ENCODE data around the gene TPSG1.
"Not testable (repeated sequence)": the region's sequence is repeated elsewhere in the genome, so short reads cannot be mapped to it uniquely, and the experiment has no call there.

TPSG1 gene

DNA sequence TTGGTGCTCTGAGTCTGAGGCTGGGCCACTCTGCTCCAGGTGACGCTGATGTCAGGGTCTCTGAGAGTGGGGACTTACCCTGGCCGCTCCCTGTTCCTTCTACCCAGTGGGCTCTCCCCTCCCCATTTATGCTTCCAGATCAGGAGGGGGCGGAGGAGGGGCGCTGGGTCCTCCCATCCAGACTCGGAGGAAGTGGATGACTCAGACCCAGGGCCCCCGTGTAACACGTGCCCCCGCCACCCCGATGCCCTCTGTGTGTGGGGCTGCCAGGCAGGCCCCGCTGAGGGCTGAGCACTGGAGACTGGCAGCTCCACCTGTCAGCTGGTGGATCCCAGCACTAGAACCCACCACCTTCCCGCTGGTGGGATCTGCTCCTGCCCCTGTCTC lies 5.0 kb upstream of the TPSG1 start, which contains the start of gene TPSB2:
Gene TPSB2, minus strand, starts transcription at position 101 of the 387 bp plus-strand sequence. CDS start 233 bp downstream, outside the sequence.
- DNase-seq = not testable (repeated sequence)

- DNase-seq = not testable (repeated sequence)
These were observed 4.4 kb upstream of the TPSG1 start for GRCh38 chr16:1229476-1229875.

DNA sequence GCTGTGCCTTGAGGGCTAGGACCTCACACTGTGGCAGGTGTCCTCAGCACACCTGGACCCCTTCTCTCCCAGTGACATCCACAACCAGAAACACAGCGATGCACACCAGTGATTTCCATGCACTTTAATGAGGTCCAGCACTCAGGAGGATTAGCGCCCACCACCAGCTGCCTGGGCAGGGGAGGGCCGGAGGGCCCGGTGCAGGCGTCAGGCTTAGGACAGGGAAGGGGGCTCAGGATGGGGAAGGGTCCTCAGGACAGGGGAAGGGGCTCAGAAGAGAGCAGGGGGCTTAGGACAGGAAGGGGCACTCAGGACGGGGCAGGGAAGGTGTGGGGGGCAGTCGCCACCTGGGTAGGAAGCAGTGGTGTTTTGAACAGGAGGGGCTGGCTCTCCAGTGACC lies 3.2 kb upstream of the TPSG1 start:
- not testable (repeated sequence) for DNase-seq

DNA sequence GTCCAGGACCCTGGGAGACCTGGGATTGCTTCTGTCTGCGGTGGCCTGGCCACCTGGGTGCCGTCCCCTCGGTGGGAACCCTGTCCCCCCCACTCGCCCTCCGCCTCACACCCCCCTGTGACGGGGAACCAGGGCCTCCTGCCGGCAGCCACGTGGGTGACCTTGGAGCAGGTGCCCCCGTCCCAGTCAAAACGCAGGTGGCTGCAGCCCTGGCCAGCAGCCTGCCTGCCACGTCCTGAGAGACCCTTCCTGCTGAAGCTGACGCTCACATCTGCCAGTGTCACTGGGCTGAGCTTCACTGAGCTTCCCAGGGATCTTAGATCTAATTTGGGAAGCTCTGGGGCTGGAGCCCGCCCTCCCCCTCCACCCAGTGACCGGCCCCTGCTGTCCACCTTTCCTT lies 1.6 kb upstream of the TPSG1 start:
- DNase-seq = not testable (repeated sequence)

GRCh38 chr16:1225728-1226311 lies 752 bp upstream of the TPSG1 start:
- not testable (repeated sequence) for DNase-seq

- DNase-seq = no peak
These were observed 510 bp downstream of the TPSG1 start for GRCh38 chr16:1224558-1224957.

GRCh38 chr16:1223355-1224214 lies 1.5 kb downstream of the TPSG1 start:
- no peak for DNase-seq

DNA sequence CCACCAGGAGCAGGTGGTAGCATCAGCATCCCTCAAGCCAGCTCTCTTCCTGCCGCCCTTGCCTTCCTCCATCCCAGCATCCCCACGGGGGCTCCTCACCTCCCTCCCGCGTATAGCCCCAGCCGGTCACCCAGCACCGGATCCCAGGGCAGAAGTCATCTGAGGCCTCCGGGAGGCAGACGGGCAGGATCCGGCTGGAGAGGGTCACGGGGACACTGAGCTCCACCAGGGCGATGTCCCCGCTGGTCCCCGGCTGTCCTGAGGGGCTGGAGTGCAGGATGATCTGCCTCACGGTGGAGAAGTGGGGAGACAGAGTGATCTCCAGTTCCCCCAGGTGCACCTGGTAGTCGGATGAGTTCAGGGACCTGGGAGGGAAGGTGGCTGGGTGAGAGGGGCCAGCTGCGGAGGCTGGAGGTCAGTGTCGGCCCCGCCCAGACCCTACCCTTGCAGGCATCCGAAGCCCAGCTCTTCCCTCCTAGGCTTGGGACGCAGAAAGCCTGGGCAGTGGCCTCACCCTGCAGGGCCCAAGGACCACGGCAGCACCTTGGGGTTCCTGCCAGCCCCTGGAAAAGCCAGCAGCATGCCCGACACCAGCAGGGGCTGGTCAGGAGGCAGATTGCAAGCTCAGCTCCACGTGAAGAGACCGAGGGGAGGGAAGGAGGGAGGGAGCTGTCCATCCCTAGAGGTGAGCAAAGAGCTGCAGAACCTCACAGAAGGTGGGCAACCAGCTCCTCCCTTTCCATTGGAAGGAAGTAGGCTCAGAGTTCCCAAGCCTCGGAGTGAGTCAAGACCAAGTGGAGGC lies 2.3 kb downstream of the TPSG1 start:
- no peak for DNase-seq

DNA sequence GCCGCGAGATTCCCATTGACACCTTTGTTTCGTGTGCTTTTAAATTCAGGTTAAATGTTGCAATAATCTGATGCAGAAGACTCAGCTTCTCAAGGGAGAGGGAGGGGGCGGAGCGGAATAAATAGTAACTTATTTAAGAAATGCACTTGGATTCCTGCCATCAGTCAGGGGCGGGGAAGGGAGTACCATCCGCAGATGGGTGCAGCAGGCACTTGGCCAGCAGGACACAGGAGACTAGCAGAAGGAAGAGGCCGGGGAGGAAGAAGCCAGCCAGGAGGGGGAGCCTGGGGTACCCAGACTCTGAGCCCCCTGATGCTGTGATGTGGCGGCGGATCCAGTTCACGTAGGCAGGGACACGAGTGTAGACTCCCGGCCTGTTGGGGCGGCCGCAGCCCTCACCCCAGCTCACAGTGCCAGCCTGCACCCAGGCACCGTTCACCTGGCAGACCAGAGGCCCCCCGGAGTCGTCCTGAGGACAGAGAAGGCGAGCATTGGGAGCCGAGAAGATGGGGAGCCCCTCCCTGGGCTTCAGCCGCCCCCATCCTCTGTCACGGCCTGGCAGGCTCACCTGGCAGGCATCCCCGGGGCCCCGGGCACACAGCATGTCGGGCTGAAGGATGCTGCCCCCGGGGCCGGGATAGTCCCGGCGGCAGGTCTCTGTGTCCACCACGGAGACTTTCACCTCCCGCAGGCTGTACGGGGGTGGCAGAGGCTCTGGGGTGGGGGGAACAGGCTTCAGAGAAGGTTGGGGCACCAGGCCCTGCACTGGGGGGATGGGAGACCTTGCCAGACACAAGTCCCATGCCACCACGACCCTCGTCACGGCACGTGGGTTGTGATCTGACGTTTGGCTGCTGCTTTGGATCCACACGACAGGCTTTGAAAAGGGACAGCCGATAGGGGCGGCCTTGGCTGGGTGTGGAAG lies 3.2 kb downstream of the TPSG1 start:
- DNase-seq = no peak

GRCh38 chr16:1220841-1221627 lies 4.0 kb downstream of the TPSG1 start:
- DNase-seq = no peak

- no peak for DNase-seq
These were observed 4.9 kb downstream of the TPSG1 start for GRCh38 chr16:1220098-1220728.

DNA sequence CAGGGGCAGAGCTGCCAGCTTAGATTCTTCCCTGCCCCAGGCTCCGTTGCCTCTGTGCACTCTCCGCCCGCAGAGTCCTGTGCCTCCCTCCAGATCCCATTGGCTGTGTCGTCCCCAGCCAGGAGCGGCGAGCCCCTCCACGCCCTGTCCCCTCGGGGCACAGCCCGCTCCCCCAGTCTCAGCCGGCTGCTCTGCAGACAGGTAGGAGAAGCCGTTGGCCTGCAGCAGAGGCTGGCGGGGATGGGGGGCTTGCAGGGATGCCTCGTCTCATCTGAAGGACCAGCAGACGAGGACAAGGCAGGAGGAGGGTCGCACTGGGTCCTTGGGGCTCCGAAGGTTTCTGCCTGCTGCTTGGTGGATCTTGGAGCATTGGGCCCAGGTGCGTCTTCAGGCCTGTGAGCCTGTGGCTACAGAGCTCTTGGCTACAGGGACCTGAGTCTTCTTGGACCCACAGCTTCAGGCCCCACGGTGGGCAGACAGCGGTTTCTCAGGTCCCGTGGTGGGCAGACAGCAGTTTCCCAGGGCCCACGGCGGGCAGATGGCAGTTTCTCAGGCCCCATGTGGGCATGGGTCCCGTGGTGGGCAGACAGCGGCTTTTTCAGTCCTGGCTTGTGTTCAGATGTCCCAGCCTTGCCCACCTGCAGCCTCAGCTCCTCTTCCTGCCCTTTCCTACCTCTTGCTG lies 6.0 kb downstream of the TPSG1 start:
- DNase-seq = no peak

DNA sequence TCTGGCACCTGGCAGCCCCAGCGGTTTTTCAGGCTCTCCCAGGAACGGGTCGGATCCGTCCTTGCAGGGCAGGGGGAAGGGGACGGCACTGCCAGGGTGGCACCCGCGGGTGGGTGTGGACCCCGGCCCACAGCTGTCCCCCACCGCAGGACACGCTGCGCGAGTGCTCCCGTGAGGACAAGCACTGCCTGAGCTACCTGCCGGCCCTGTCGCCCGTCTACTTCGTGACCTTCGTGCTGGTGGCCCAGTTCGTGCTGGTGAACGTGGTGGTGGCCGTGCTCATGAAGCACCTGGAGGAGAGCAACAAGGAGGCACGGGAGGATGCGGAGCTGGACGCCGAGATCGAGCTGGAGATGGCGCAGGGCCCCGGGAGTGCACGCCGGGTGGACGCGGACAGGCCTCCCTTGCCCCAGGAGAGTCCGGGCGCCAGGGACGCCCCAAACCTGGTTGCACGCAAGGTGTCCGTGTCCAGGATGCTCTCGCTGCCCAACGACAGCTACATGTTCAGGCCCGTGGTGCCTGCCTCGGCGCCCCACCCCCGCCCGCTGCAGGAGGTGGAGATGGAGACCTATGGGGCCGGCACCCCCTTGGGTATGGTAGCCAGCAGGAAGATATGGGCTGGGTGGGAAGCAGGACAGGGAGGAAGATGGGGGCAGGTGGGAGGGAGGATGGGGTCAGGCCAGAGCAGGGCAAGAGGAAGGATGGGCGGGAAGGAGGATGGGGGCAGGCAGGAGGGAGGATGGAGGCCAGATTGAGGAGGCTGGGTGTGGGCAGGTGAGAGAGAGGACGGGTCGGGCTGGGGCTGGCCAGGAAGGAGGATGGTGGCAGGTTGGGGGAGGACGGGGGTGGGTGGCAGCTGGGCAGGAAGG lies 6.8 kb downstream of the TPSG1 start:
- DNase-seq = no peak

GRCh38 chr16:1217526-1217925 lies 7.5 kb downstream of the TPSG1 start:
- no peak for DNase-seq

DNA sequence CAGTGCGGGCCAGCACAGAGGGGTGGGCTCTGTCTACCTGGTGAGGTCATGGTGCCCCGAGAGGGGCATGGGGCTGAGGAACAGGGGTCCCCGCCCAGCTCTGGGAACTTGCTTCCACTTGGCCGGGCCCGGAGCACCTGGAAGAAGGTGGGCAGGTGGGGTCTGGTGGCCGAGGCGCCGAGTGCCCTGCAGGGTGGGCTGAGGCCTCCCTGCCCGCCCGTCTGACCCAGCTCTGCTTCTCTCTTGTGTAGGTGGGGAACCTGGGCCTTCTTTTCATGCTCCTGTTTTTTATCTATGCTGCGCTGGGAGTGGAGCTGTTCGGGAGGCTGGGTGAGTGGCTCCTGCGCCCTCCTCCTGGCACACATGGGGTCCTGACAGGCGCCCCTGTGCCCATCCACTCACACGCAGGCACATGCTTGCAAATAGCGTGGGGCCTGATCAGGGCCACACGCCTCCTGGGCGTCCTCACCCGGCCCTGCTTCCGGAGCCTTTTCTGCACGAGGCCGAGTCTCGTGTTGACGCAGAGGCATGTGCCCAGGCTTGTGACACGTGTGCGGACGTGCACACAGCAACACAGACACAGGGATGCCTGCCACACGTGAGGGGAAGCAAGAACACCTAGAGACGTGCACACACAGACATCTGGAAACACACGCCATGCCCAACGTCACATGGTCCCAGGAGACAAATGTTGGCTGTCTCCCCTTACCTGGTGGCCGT lies 8.2 kb downstream of the TPSG1 start:
- no peak for DNase-seq

DNA sequence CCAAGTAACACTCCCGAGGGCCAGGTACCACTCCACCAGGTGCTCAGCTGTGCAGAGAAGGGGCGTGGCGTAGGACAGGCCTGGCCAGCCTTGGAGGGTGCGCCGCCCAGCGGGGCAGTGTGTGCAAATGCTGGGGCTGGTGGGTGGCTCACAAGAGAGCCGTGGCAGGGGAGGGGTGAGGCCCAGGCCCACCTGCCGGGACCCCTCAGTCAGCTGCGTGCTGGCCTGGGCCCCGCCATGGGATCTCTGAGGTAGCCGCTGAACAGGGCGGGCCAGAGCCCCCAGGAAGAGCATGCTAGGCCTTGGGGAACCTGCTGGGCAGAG lies 8.8 kb downstream of the TPSG1 start:
- peak in 1 of 2 experiments; percentile 14 for DNase-seq

GRCh38 chr16:1215574-1216295 lies 9.3 kb downstream of the TPSG1 start:
- DNase-seq = no peak

DNA sequence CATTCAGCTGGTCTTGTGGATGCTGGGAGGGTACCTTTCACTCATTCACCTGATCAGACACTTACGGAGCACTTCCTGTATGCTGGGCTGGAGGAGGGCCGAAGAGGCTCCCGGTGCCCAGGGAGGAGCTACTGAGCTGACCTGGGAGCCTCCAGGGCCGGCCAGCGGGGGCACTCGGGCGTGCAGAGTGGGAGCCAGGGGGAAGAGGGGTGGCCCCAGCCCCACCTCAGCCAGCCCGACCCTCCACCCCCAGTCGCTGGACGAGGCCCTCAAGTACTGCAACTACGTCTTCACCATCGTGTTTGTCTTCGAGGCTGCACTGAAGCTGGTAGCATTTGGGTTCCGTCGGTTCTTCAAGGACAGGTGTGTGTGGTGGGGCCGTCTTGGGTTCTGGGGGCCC lies 10.3 kb downstream of the TPSG1 start:
- no peak for DNase-seq

Data from NCI-H2081 (cell line).